GM19324 (cell line): Measurements from ENCODE around the gene GPR83.
"Not testable (repeated sequence)": the region's sequence is repeated elsewhere in the genome, so short reads cannot be mapped to it uniquely, and the experiment has no call there.

ENCODE experiments used
- ATAC-seq: cut with Tn5 transposase; IDR thresholded peaks from one replicate; pipeline ENCODE4 v1.9.1; 2021; ENCODE audit warnings: mild to moderate bottlenecking, moderate library complexity; ENCODE audit not compliant: unreplicated experiment, low FRiP score

GPR83 gene

DNA sequence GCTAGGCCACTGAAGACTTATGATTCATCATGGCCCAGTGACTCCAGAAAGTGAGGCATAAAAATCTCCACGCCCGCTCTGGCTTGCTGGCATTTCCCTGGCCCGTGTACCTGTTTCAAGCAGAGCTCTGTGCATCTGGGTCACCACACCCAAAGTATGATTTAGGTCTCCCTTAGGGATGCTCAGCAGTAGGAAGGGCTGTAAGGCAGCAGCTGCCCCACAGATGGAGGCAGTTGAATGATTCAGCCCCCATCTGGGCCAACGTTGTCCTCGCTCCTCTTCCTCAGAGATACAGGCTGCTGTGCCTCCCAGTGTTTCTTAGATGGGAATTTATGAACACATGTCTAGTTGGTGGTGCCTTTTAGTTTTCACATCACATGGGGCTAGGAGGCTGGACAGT lies 21.6 kb downstream of the GPR83 start:
- no peak for ATAC-seq

DNA sequence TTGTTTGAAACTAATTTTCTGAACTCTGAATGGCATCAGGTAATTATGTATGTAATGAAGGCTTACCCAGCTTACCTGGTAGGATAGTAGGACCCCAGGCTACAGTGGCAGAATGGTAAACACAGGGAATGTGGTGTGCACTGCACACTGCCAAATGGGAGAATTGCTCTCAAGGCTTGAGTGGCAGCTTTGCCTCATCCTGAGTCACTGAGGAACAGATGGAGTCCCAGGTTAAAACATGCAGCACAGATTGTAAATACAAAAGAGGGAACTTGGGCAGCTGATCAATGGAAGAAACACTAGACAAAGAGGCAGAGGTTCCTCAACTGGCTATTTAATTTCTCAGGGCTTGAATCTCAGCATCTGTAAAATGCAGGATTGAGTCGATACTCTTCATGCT lies 24.4 kb downstream of the GPR83 start:
- ATAC-seq: no peak

DNA sequence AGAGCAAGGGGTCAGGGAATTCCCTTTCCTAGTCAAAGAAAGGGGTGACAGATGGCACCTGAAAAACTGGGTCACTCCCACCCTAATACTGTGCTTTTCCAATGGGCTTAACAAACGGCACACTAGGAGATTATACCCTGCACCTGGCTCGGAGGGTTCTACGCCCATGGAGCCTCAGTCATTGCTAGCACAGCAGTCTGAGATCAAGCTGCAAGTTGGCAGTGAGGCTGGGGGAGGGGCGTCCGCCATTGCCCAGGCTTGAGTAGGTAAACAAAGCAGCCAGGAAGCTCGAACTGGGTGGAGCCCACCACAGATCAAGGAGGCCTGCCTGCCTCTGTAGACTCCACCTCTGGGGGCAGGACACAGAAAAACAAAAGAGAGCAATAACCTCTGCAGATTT lies 30.6 kb downstream of the GPR83 start:
- not testable (repeated sequence) for ATAC-seq

DNA sequence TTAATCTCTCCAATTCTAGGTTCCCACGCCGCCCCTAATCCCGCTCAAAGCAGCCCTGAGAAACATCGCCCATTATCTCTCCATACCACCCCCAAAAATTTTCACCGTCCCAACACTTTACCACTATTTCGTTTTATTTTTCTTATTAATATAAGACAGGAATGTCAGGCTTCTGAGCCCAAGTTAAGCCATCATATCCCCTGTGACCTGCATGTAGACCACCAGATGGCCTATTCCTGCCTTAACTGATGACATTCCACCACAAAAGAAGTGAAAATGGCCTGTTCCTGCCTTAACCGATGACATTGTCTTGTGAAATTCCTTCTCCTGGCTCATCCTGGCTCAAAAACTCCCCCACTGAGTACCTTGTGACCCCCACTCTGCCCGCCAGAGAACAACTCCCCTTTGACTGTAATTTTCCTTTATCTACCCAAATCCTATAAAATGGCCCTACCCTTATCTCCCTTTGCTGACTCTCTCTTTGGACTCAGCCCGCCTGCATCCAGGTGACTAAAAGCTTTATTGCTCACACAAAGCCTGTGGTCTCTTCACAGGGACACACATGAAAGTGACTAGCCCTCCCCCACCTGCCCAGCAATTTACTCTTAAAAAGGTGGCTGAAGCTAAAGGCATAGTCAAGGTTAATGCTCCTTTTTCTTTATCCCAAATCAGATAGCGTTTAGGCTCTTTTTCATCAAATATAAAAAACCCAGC lies 50.2 kb downstream of the GPR83 start:
- ATAC-seq: not testable (repeated sequence)

DNA sequence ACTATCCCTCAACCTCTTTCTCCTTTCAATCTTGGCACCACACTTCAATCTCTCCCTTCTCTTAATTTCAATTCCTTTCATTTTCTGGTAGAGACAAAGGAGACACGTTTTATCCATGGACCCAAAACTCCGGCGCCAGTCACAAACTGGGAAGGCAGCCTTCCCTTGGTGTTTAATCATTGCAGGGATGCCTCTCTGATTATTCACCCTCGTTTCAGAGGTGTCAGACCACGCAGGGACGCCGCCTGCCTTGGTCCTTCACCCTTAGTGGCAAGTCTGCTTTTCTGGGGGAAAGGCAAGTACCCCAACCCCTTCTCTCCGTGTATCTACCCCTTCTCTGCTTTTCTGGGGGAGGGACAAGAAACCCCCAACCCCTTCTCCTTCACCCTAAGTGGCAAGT lies 54.9 kb downstream of the GPR83 start:
- ATAC-seq: not testable (repeated sequence)

DNA sequence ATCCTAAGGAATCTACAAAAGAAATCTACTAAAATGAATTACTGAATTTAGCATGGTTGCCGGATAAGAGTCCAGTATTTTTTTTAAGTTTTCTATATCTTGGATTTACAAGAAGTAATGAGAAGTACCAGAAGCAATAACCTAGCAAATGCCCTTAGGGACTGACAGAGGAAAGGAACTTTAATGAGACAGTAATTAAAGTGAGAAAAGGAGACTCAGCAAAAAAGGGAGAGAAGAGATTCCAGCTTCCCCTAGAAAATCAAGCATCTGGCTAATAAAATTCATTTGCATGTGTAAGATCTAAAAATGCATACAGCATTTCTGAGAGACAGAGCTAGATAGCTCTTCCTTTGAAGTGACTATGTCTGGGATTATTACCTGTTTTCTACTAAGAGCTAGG lies 57.7 kb downstream of the GPR83 start:
- no peak for ATAC-seq

DNA sequence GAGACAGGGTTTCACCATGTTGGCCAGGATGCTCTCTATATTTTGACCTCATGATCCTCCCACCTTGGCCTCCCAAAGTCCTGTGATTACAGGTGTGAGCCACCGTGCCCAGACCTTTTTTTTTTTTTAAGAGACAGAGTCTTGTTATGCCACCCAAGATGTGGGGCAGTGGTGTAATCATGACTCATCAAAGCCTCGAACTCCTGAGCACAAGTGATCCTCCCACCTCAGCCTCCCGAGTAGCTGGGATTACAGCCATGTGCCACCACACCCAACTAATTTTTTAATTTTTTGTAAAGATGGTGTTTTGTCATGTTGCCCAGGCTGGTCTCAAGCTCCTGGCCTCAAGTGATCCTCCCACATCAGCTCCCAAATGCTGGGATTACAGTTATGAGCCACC lies 59.0 kb downstream of the GPR83 start:
- no peak for ATAC-seq

DNA sequence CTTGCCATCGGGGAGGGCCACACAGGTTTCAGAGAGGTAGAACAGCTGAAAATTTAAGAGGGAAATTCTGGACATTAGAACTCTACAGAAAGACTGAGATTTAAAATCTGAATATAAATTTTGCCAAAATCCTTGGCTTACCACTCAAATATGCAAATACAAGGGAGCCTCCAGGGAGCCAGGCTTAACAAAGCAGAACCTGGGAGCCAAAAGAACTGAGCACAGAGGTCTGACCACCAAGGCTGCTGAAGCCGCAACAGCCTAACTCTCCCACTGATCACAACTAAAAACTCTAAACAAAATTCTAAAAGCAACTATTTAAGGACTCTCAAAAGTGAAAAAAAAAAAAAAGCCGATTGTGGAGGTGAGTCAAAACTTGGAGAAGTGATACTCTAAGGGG lies 62.6 kb downstream of the GPR83 start:
- no peak for ATAC-seq

DNA sequence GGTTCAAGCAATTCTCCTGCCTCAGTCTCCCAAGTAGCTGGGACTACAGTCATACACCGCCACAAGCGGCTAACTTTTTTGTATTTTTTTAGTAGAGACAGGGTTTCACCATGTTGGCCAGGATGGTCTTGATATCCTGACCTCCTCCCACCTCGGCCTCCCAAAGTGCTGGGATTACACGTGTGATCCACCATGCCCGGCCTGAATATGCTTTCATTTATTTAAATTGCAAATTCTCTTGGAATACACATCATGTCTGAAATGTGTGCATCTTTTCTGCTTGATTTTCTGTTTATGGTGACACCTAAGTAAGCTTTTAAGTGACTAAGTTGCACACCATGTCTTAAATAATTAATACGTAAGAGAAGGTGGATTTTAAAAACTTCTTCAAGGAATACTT lies 65.2 kb downstream of the GPR83 start:
- ATAC-seq: no peak

DNA sequence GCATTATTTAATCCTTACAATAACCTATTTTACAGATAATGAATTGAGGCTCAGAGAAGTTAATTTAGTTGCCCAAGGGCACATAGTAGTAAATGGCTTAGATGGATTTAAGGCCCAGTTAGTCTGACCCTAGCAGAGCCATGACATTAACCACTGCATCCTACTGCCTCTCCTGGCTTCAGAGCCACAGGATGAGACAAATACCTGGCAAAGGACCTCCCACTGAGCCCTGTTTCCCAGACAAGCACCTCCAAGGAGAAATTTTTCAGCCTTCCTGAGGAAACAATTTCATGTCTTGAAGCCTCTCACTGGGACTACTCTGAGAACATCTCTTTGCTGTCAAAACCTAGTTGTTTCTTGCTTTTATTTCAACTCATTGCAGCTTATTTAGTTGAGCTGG lies 68.4 kb downstream of the GPR83 start:
- ATAC-seq: no peak

DNA sequence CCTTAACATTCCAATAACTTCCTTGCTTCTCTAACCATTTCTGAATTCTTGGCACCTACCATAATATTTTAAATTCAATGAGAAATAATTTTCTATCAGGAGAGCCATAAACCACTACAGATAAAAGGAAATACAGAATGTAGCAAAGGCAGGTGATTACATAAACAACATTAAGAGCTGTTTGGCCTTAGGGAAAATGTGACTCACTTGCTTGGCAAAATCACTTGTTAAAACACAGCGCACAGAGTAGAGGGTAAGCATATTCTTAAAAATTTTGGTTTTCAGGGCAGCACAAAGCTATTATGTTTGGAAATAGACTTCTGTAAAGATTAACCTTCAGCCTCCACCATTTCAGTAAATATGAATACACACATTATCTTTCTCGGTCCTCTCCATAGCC lies 70.4 kb downstream of the GPR83 start:
- ATAC-seq: no peak

DNA sequence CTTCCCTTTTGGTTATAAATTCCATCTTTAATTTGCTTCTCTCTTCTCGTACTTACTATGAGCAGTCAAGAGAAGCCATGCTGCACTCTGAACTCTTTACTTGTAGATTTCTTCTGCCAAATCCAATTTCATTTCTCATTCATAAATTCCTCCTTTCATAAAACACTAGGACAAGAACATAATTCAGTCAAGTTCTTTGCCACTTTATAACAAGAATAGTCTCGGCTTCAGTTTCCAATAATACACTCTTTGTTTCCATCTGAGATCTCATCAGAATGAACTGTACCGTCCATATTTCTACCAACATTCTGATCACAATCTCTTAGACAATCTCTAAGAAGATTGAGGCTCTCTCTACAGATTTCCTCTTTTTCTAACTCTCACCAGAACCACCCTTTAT lies 71.7 kb downstream of the GPR83 start:
- no peak for ATAC-seq

DNA sequence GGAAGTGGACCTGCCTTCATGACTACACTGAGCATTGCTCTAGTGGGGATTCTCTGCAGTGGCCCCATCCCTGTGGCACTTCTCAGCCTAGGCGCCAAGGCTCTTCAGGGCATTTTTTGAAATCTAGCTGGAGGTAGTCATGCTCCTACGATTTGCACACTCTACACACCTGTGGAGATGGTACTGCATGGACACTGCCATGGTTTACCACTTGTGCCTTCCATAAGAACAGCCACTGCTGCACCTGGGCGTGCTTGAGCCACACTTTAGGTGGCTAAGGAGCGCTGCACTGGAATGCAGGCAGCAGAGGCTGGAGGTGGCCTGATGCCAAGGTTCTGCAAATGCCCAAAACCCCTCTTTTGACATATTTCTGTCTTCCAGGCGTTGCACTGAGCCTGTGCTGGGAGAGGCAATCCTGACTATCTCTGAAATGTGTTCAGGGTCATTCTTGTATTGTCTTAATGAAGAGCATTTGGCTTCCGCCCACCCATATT lies 72.6 kb downstream of the GPR83 start:
- ATAC-seq: no peak
